GM21737 (cell line): ENCODE results near the gene KAT2A.
"Not testable (repeated sequence)": the region's sequence is repeated elsewhere in the genome, so short reads cannot be mapped to it uniquely, and the experiment has no call there.

Experiments
- ATAC-seq: cut with Tn5 transposase; IDR thresholded peaks from one replicate; pipeline ENCODE4 v1.9.1; 2021; ENCODE audit warnings: mild to moderate bottlenecking, moderate library complexity; ENCODE audit not compliant: unreplicated experiment

KAT2A gene

GRCh38 chr17:42120770-42121769, at the start of gene KAT2A:
TSS of gene KAT2A (minus strand) at chr17:42121367. CDS start at chr17:42121304, 63 bp downstream.
- ATAC-seq = peak; percentile 59

GRCh38 chr17:42169351-42169750, 48.2 kb upstream of the KAT2A start:
- no peak for ATAC-seq

GRCh38 chr17:42167807-42168206, 46.6 kb upstream of the KAT2A start:
- no peak for ATAC-seq

GRCh38 chr17:42166196-42166763, 45.1 kb upstream of the KAT2A start:
- ATAC-seq = no peak

- ATAC-seq = no peak
These were observed 44.6 kb upstream of the KAT2A start for GRCh38 chr17:42165751-42166150.

GRCh38 chr17:42163696-42164407, 42.7 kb upstream of the KAT2A start:
- no peak for ATAC-seq

GRCh38 chr17:42163113-42163512, 41.9 kb upstream of the KAT2A start:
- no peak for ATAC-seq

- ATAC-seq = no peak
These were observed 39.4 kb upstream of the KAT2A start for GRCh38 chr17:42160531-42160910.

- ATAC-seq = no peak
These were observed 38.8 kb upstream of the KAT2A start for GRCh38 chr17:42159796-42160530.

GRCh38 chr17:42155614-42156045, 34.5 kb upstream of the KAT2A start:
- no peak for ATAC-seq

GRCh38 chr17:42153919-42154742, 33.0 kb upstream of the KAT2A start:
- no peak for ATAC-seq

GRCh38 chr17:42146911-42147607, 25.9 kb upstream of the KAT2A start:
- no peak for ATAC-seq

- ATAC-seq = not testable (repeated sequence)
These were observed 22.0 kb upstream of the KAT2A start for GRCh38 chr17:42143138-42143537.

- ATAC-seq = no peak
These were observed 21.3 kb upstream of the KAT2A start for GRCh38 chr17:42142371-42142896.

GRCh38 chr17:42141382-42141781, 20.2 kb upstream of the KAT2A start:
- ATAC-seq = no peak

GRCh38 chr17:42140690-42141089, 19.5 kb upstream of the KAT2A start:
- ATAC-seq = not testable (repeated sequence)

GRCh38 chr17:42138749-42139492, 17.8 kb upstream of the KAT2A start:
- ATAC-seq = no peak

GRCh38 chr17:42136654-42137051, 15.5 kb upstream of the KAT2A start:
- ATAC-seq = no peak
